ENCODE measurements around the gene MFNG.

DNA sequence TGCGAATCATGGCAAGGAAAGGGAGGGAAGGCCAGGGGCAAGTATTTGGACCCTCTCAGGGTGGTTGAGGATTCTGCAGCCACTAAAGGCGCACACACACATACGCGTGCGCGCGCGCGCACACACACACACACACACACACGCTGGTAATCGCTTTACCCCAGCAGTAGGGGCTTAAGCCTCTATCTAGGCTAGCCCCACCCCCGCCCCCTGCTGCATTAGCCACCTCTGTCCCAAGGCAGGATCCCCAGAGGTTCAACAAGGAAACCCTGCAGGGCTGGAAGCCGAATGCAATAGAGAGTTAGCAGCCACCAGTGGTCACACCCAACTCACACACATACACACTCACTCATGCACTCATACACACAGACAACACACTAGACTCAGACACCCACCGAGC is 30.3 kb downstream of the MFNG start:
- TF ChIP-seq, protein P1, sequence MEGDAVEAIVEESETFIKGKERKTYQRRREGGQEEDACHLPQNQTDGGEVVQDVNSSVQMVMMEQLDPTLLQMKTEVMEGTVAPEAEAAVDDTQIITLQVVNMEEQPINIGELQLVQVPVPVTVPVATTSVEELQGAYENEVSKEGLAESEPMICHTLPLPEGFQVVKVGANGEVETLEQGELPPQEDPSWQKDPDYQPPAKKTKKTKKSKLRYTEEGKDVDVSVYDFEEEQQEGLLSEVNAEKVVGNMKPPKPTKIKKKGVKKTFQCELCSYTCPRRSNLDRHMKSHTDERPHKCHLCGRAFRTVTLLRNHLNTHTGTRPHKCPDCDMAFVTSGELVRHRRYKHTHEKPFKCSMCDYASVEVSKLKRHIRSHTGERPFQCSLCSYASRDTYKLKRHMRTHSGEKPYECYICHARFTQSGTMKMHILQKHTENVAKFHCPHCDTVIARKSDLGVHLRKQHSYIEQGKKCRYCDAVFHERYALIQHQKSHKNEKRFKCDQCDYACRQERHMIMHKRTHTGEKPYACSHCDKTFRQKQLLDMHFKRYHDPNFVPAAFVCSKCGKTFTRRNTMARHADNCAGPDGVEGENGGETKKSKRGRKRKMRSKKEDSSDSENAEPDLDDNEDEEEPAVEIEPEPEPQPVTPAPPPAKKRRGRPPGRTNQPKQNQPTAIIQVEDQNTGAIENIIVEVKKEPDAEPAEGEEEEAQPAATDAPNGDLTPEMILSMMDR (conservative IDR thresholded peaks at IDR 0.05 in 1 of 2, IDR thresholded peaks at IDR 0.05 in 1 of 2; ENCODE audit: extremely low read depth in 1 of 2, insufficient read depth in 1 of 2, low read depth in 1 of 2, low read length in 2 of 2) = no peak
- TF ChIP-seq EZH2 (IDR thresholded peaks at IDR 0.05; ENCODE audit: borderline replicate concordance, low read length) = no peak

Measured in mammary epithelial cell (primary cell).